ENCODE data around the gene MT1M.
"Not testable (repeated sequence)": the region's sequence is repeated elsewhere in the genome, so short reads cannot be mapped to it uniquely, and the experiment has no call there.

MT1M gene

DNA sequence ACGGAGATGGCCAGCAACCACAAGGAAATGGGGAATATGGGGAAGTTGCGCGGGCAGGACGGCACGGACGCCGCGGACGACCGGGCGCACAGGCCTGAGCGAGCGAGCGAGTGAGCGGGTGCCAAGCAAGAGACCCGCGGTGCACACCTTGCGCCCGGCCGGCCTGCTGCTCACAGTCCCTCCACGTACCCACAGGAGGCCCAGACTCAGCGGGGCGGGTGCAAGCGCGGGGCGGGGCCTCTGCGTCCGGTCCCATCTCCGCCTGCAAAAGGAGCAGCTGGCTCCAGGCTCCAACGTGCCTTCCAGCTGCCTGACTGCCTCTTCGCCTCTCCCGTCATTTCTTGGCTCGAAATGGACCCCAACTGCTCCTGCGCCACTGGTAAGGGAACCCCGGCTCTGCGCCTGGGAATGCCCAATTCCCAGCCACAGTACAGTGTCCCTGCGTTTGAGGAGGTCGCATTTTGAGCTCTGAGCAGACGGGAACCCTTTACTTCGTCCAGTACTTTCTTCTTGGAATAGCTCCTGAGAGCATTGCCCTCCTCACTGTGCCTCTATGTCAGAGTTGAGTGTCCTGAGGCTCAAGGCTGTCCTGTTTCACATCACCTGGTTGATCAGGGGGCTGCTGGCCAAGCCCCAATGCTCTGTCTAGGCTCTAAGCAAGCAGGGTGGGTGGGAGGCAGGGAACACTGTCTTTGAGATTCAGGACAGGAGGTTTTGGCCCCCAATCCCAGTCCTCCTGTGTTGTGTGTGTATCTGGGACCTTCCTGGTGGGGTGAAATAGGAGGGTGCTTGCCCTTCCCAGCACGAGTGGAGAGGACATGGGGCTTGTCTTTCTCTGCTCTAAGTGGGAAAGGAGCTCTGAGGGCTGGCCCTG lies 15.0 kb upstream of the MT1M start:
- H4K91ac ChIP-seq (ENCODE audit: low read depth, low read length), result no peak overlapping the region
- peaks cover 0 to 3% of the 10 kb centered on the region in 2 experiments for H3K4me1 ChIP-seq (ENCODE audit: control insufficient read depth in 1 of 2, insufficient read depth in 2 of 2, low read length in 2 of 2)

DNA sequence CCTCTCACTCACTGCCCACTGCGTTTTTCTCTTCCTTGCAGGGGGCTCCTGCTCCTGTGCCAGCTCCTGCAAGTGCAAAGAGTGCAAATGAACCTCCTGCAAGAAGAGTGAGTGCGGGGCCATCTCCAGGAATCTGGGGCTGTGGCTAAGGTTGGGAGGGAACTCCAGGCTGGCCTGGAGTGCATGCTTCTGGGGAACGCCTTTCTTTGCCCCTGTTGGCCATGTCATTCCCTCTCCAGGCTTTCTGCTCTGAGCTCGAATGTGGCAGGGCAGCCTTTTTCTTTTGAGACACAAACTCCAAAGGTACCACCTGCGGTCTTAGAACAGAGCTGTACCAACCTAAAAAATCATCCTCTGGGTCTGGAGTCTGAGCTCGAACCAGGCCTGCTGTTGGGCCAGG lies 14.3 kb upstream of the MT1M start:
- no peak overlapping the region for H3K14ac ChIP-seq (ENCODE audit: low read length)
- H3K4me1 ChIP-seq (ENCODE audit: control insufficient read depth in 1 of 2, insufficient read depth in 2 of 2, low read length in 2 of 2), result peaks cover 0 to 3% of the 10 kb centered on the region in 2 experiments
- H3K9me3 ChIP-seq (ENCODE audit: insufficient read depth, low read depth, low read length), result peaks cover 6% of the 10 kb centered on the region
- H4K8ac ChIP-seq (ENCODE audit: low read depth, low read length), result no peak overlapping the region
- no peaks in the 10 kb centered on the region for H3K36me3 ChIP-seq (ENCODE audit: control insufficient read depth in 1 of 2, insufficient read depth in 2 of 2, low read length in 2 of 2)
- H3K27ac ChIP-seq (ENCODE audit: low read depth, low read length), result no peak overlapping the region
- peaks cover 30% of the 10 kb centered on the region for H3K27me3 ChIP-seq (ENCODE audit: insufficient read depth, low read length)
- H4K12ac ChIP-seq (ENCODE audit: low read depth, low read length), result no peak overlapping the region
- H2BK12ac ChIP-seq (ENCODE audit: low read length), result no peak overlapping the region
- no peak overlapping the region for H3K9ac ChIP-seq (ENCODE audit: low read length)
- H3K79me1 ChIP-seq (ENCODE audit: low read length), result no peaks in the 10 kb centered on the region
- H2AK5ac ChIP-seq (ENCODE audit: low read length), result no peak overlapping the region
- H2BK5ac ChIP-seq (ENCODE audit: low read depth, low read length, poor library complexity), result no peak overlapping the region
- no peak overlapping the region for H2BK120ac ChIP-seq (ENCODE audit: insufficient read depth, low read length, poor library complexity)
- H3K4me2 ChIP-seq (ENCODE audit: low read length), result no peak overlapping the region
- H3K23ac ChIP-seq (ENCODE audit: low read length), result no peak overlapping the region
- WGBS (ENCODE audit: extremely low coverage, insufficient coverage, insufficient read length), result no CpG with 5 or more reads among the region's 6 CpGs
- H2AFZ ChIP-seq (ENCODE audit: insufficient read depth, low read length, poor library complexity), result no peak overlapping the region
- H3K4me3 ChIP-seq (ENCODE audit: low read depth, low read length), result no peak overlapping the region
- no peak overlapping the region for H3K4ac ChIP-seq (ENCODE audit: low read depth, low read length)
- H4K91ac ChIP-seq (ENCODE audit: low read depth, low read length), result no peak overlapping the region
- no peaks in the 10 kb centered on the region for H3K79me2 ChIP-seq (ENCODE audit: control insufficient read depth, insufficient read depth, low read length, poor library complexity)
- DNase-seq, result no peak
- no peak overlapping the region for H3K18ac ChIP-seq (ENCODE audit: low read length)

More for the DNA sequence above, 15.0 kb upstream of the MT1M start:
- WGBS (ENCODE audit: extremely low coverage, insufficient coverage, insufficient read length), result no CpG with 5 or more reads among the region's 41 CpGs
- H3K14ac ChIP-seq (ENCODE audit: low read length), result no peak overlapping the region
- H3K79me1 ChIP-seq (ENCODE audit: low read length), result no peaks in the 10 kb centered on the region
- H3K27ac ChIP-seq (ENCODE audit: low read depth, low read length), result no peak overlapping the region
- H2BK12ac ChIP-seq (ENCODE audit: low read length), result no peak overlapping the region
- peaks cover 30% of the 10 kb centered on the region for H3K27me3 ChIP-seq (ENCODE audit: insufficient read depth, low read length)
- no peak overlapping the region for H4K8ac ChIP-seq (ENCODE audit: low read depth, low read length)
- no peak overlapping the region for H2AFZ ChIP-seq (ENCODE audit: insufficient read depth, low read length, poor library complexity)
- H3K23ac ChIP-seq (ENCODE audit: low read length), result no peak overlapping the region
- H3K4me3 ChIP-seq (ENCODE audit: low read depth, low read length), result no peak overlapping the region
- H3K18ac ChIP-seq (ENCODE audit: low read length), result no peak overlapping the region
- H3K9ac ChIP-seq (ENCODE audit: low read length), result no peak overlapping the region
- no peak overlapping the region for H3K4ac ChIP-seq (ENCODE audit: low read depth, low read length)
- no peak overlapping the region for H4K12ac ChIP-seq (ENCODE audit: low read depth, low read length)
- no peak overlapping the region for H2BK5ac ChIP-seq (ENCODE audit: low read depth, low read length, poor library complexity)
- H2BK120ac ChIP-seq (ENCODE audit: insufficient read depth, low read length, poor library complexity), result no peak overlapping the region
- peak overlapping the region; percentile 32 for H3K4me2 ChIP-seq (ENCODE audit: low read length)
- no peaks in the 10 kb centered on the region for H3K36me3 ChIP-seq (ENCODE audit: control insufficient read depth in 1 of 2, insufficient read depth in 2 of 2, low read length in 2 of 2)
- no peaks in the 10 kb centered on the region for H3K79me2 ChIP-seq (ENCODE audit: control insufficient read depth, insufficient read depth, low read length, poor library complexity)
- peaks cover 6% of the 10 kb centered on the region for H3K9me3 ChIP-seq (ENCODE audit: insufficient read depth, low read depth, low read length)
- peak; percentile 38 to 60 for DNase-seq
- H2AK5ac ChIP-seq (ENCODE audit: low read length), result no peak overlapping the region

DNA sequence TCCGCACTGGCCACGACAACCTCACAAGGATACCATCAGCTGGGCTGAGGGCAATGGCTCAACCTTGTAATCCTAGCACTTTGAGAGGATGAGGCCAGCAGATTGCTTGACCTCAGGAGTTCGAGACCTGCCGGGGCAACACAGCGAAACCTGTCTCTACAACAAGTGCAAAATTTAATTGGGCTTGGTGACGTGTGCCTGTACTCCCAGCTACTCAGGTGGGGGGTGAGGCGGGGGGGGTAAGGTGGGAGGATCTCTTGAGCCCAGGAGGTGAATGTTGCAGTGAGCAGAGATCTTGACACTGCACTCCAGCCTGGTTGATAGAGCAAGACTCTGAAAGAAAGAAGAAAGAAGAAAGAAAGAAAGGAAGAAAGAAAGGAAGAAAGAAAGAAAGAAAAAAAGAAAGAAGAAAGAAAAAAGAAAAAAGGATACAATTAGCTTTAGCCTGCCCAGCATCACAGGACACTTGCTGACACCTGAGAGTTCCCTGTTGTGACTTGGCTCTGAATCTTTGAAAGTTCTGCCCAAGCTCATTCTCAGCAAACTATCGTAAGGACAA lies 12.0 kb upstream of the MT1M start:
- no peak overlapping the region for H3K4me3 ChIP-seq (ENCODE audit: low read depth, low read length)
- H2BK12ac ChIP-seq (ENCODE audit: low read length), result no peak overlapping the region
- H3K79me2 ChIP-seq (ENCODE audit: control insufficient read depth, insufficient read depth, low read length, poor library complexity), result no peaks in the 10 kb centered on the region
- H3K36me3 ChIP-seq (ENCODE audit: control insufficient read depth in 1 of 2, insufficient read depth in 2 of 2, low read length in 2 of 2), result no peaks in the 10 kb centered on the region
- H3K23ac ChIP-seq (ENCODE audit: low read length), result no peak overlapping the region
- peaks cover 12% of the 10 kb centered on the region for H3K9me3 ChIP-seq (ENCODE audit: insufficient read depth, low read depth, low read length)
- WGBS (ENCODE audit: extremely low coverage, insufficient coverage, insufficient read length), result no CpG with 5 or more reads among the region's 8 CpGs
- H4K12ac ChIP-seq (ENCODE audit: low read depth, low read length), result no peak overlapping the region
- no peak overlapping the region for H2BK5ac ChIP-seq (ENCODE audit: low read depth, low read length, poor library complexity)
- DNase-seq, result no peak
- no peak overlapping the region for H2AK5ac ChIP-seq (ENCODE audit: low read length)
- H4K91ac ChIP-seq (ENCODE audit: low read depth, low read length), result no peak overlapping the region
- H4K8ac ChIP-seq (ENCODE audit: low read depth, low read length), result no peak overlapping the region
- H3K9ac ChIP-seq (ENCODE audit: low read length), result peak overlapping the region; percentile 38
- no peak overlapping the region for H2BK120ac ChIP-seq (ENCODE audit: insufficient read depth, low read length, poor library complexity)
- peaks cover 37% of the 10 kb centered on the region for H3K27me3 ChIP-seq (ENCODE audit: insufficient read depth, low read length)
- no peak overlapping the region for H3K14ac ChIP-seq (ENCODE audit: low read length)
- no peak overlapping the region for H3K4me2 ChIP-seq (ENCODE audit: low read length)
- peaks cover 4 to 9% of the 10 kb centered on the region in 2 experiments for H3K4me1 ChIP-seq (ENCODE audit: control insufficient read depth in 1 of 2, insufficient read depth in 2 of 2, low read length in 2 of 2)
- H3K4ac ChIP-seq (ENCODE audit: low read depth, low read length), result no peak overlapping the region
- no peaks in the 10 kb centered on the region for H3K79me1 ChIP-seq (ENCODE audit: low read length)
- no peak overlapping the region for H2AFZ ChIP-seq (ENCODE audit: insufficient read depth, low read length, poor library complexity)
- no peak overlapping the region for H3K18ac ChIP-seq (ENCODE audit: low read length)
- no peak overlapping the region for H3K27ac ChIP-seq (ENCODE audit: low read depth, low read length)

DNA sequence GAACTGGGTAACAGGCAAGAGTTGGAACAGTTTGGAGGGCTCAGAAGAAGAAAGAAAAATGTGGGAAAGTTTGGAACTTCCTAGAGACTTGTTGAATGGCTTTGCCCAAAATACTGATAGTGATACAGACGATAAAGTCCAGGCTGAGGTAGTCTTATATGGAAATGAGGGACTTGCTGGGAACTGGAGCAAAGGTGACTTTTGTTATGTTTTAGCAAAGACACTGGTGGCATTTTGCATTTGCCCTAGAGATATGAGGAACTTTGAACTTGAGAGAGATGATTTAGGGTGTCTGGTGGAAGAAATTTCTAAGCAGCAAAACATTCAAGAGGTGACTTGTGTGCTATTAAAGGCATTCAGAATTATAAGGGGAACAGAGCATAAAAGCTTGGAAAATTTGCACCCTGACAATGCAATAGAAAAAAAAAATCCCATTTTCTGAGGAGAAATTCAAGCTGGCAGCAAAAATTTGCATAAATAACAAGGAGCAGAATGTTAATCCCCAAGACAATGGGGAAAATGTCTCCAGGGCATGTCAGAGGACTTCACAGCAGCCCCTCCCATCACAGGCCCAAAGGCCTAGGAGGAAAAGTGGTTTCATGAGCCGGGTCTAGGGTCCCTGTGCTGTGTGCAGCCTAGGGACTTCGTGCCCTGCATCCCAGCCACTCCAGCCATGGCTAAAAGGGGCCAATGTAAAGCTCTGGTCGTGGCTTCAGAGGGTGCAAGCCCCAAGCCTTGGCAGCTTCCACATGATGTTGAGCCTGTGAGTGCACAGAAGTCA lies 10.6 kb upstream of the MT1M start:
- H2BK12ac ChIP-seq (ENCODE audit: low read length); H3K79me2 ChIP-seq (ENCODE audit: control insufficient read depth, insufficient read depth, low read length, poor library complexity); H2BK120ac ChIP-seq (ENCODE audit: insufficient read depth, low read length, poor library complexity); H4K91ac ChIP-seq (ENCODE audit: low read depth, low read length); H3K4ac ChIP-seq (ENCODE audit: low read depth, low read length); H3K4me2 ChIP-seq (ENCODE audit: low read length); H3K27ac ChIP-seq (ENCODE audit: low read depth, low read length); H3K14ac ChIP-seq (ENCODE audit: low read length); H3K18ac ChIP-seq (ENCODE audit: low read length); H3K79me1 ChIP-seq (ENCODE audit: low read length); H3K23ac ChIP-seq (ENCODE audit: low read length); H3K36me3 ChIP-seq (ENCODE audit: control insufficient read depth in 1 of 2, insufficient read depth in 2 of 2, low read length in 2 of 2); H4K12ac ChIP-seq (ENCODE audit: low read depth, low read length); H3K4me3 ChIP-seq (ENCODE audit: low read depth, low read length); DNase-seq; H2AFZ ChIP-seq (ENCODE audit: insufficient read depth, low read length, poor library complexity); H3K9ac ChIP-seq (ENCODE audit: low read length); H4K8ac ChIP-seq (ENCODE audit: low read depth, low read length); H2BK5ac ChIP-seq (ENCODE audit: low read depth, low read length, poor library complexity); H2AK5ac ChIP-seq (ENCODE audit: low read length): not testable (repeated sequence)
- Histone ChIP-seq H3K4me1 (ENCODE audit: control insufficient read depth in 1 of 2, insufficient read depth in 2 of 2, low read length in 2 of 2) (peaks cover 9 to 17% of the 10 kb centered on the region in 2 experiments), H3K9me3 (ENCODE audit: insufficient read depth, low read depth, low read length) (peaks cover 15% of the 10 kb centered on the region), H3K27me3 (ENCODE audit: insufficient read depth, low read length) (peaks cover 41% of the 10 kb centered on the region)
- WGBS (ENCODE audit: extremely low coverage, insufficient coverage, insufficient read length), result no CpG with 5 or more reads among the region's 4 CpGs

Measured in trophoblast cell (in vitro differentiated cells and primary cell).